ENCODE data around the gene CDH12.

DNA sequence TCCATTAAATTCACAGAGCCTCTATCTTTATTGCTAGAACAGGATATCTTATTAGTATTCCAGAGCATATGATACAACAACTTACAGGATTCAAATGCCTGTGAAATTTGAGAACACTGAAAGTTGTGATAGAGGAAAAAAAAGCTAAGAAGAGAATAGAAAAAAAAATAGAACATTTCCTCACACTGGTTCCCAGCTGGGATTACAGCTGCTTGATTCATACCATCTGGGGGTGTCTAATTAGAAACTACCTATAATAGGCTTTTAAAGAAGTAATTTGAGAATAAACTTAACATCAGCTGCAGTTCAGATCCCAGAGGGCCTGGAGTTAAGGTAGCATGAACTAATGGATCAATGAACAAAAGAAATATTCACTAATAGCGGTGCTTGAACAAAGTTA is 922.0 kb downstream of the CDH12 start:
- no peak for TF ChIP-seq CTCF (IDR thresholded peaks at IDR 0.05; ENCODE audit: low read depth, low read length)
- no peak for TF ChIP-seq EZH2phosphoT487 (IDR thresholded peaks at IDR 0.05; ENCODE audit: low read depth)
